SK-N-SH (cell line): ENCODE measurements around the gene CELF5.

Experiments
- CHD2 ChIP-seq: fragments of 150-350 bp; IDR thresholded peaks from 2 replicates; pipeline ENCODE4 v1.6.1; 2018; ENCODE audit warnings: low read length; ENCODE audit not compliant: partially characterized antibody
- EZH2phosphoT487 ChIP-seq: fragments of 200-600 bp; sonication (generic); IDR thresholded peaks from 2 replicates; pipeline ENCODE4 v1.6.1; 2017; ENCODE audit warnings: low read depth, mixed run types, mild to moderate bottlenecking, antibody characterized with exemption, moderate library complexity, borderline replicate concordance
- JUND ChIP-seq: IDR thresholded peaks from 2 replicates; pipeline ENCODE4 v1.4.0; 2012
- MXI1 ChIP-seq: IDR thresholded peaks from 2 replicates; pipeline ENCODE4 v1.6.1; 2012; ENCODE audit warnings: mild to moderate bottlenecking, low read depth, low read length, improper control_type of control experiment
- POLR2AphosphoS5 ChIP-seq: IDR thresholded peaks from 2 replicates; pipeline ENCODE4 v1.6.1; 2012; ENCODE audit warnings: low read depth, low read length
- RAD21 ChIP-seq: IDR thresholded peaks from 2 replicates; pipeline ENCODE4 v1.6.1; 2012; ENCODE audit warnings: mild to moderate bottlenecking, low read length
- RCOR1 ChIP-seq: fragments of 150-350 bp; IDR thresholded peaks from 2 replicates; pipeline ENCODE4 v1.6.1; 2017; ENCODE audit warnings: antibody characterized with exemption, low read length
- RFX5 ChIP-seq: IDR thresholded peaks from 2 replicates; pipeline ENCODE4 v1.6.1; 2012; ENCODE audit warnings: mild to moderate bottlenecking, improper control_type of control experiment, low read length
- SIN3A ChIP-seq: IDR thresholded peaks from 2 replicates; pipeline ENCODE4 v1.6.1; 2012; ENCODE audit warnings: low read depth, mild to moderate bottlenecking, low read length, moderate library complexity, borderline replicate concordance
- SMC3 ChIP-seq: IDR thresholded peaks from 2 replicates; pipeline ENCODE4 v1.6.1; 2012; ENCODE audit warnings: low read depth, low read length, improper control_type of control experiment
- TAF1 ChIP-seq: IDR thresholded peaks from 2 replicates; pipeline ENCODE4 v1.6.1; 2012; ENCODE audit warnings: low read depth, mild to moderate bottlenecking, low read length, moderate library complexity, borderline replicate concordance
- YY1 ChIP-seq: IDR thresholded peaks from 2 replicates; pipeline ENCODE4 v1.4.0; 2012; ENCODE audit warnings: low read depth, mild to moderate bottlenecking
- TF ChIP-seq, protein P1 (sequence below): fragments of 200-600 bp; sonication (generic); IDR thresholded peaks from 2 replicates; pipeline ENCODE4 v1.6.1; 2017; ENCODE audit warnings: antibody characterized with exemption, mild to moderate bottlenecking, moderate library complexity
- TF ChIP-seq, protein P2 (sequence below): IDR thresholded peaks from 2 replicates; pipeline ENCODE4 v1.6.1; 2012; ENCODE audit warnings: mild to moderate bottlenecking, low read depth, low read length, moderate library complexity

DNA sequence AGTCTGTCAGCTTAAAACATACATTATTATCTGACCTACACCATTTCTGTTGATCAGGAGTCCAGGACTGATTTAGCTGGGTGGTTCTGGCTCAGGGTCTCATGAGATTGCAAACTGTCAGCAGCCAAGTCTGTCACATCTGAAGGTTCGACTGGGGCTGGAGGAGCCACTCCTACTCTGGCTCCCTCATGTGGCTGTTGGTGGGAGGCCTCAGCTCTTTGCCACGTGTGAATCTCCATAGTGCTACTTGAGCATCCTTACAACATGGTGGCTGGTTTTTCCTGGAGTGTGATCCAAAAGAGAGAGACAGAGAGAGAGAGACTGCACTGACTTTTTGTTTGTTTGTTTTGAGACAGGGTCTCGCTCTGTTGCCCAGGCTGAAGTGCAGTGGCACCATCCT lies 78.3 kb downstream of the CELF5 start:
- TF ChIP-seq SMC3, result no peak
- TF ChIP-seq, protein P1, sequence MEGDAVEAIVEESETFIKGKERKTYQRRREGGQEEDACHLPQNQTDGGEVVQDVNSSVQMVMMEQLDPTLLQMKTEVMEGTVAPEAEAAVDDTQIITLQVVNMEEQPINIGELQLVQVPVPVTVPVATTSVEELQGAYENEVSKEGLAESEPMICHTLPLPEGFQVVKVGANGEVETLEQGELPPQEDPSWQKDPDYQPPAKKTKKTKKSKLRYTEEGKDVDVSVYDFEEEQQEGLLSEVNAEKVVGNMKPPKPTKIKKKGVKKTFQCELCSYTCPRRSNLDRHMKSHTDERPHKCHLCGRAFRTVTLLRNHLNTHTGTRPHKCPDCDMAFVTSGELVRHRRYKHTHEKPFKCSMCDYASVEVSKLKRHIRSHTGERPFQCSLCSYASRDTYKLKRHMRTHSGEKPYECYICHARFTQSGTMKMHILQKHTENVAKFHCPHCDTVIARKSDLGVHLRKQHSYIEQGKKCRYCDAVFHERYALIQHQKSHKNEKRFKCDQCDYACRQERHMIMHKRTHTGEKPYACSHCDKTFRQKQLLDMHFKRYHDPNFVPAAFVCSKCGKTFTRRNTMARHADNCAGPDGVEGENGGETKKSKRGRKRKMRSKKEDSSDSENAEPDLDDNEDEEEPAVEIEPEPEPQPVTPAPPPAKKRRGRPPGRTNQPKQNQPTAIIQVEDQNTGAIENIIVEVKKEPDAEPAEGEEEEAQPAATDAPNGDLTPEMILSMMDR, result no peak
- TF ChIP-seq RFX5, result no peak
- TF ChIP-seq EZH2phosphoT487, result no peak
- no peak for TF ChIP-seq POLR2AphosphoS5
- TF ChIP-seq RAD21, result no peak
- TF ChIP-seq, protein P2, sequence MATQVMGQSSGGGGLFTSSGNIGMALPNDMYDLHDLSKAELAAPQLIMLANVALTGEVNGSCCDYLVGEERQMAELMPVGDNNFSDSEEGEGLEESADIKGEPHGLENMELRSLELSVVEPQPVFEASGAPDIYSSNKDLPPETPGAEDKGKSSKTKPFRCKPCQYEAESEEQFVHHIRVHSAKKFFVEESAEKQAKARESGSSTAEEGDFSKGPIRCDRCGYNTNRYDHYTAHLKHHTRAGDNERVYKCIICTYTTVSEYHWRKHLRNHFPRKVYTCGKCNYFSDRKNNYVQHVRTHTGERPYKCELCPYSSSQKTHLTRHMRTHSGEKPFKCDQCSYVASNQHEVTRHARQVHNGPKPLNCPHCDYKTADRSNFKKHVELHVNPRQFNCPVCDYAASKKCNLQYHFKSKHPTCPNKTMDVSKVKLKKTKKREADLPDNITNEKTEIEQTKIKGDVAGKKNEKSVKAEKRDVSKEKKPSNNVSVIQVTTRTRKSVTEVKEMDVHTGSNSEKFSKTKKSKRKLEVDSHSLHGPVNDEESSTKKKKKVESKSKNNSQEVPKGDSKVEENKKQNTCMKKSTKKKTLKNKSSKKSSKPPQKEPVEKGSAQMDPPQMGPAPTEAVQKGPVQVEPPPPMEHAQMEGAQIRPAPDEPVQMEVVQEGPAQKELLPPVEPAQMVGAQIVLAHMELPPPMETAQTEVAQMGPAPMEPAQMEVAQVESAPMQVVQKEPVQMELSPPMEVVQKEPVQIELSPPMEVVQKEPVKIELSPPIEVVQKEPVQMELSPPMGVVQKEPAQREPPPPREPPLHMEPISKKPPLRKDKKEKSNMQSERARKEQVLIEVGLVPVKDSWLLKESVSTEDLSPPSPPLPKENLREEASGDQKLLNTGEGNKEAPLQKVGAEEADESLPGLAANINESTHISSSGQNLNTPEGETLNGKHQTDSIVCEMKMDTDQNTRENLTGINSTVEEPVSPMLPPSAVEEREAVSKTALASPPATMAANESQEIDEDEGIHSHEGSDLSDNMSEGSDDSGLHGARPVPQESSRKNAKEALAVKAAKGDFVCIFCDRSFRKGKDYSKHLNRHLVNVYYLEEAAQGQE, result no peak
- TF ChIP-seq SIN3A, result no peak
- no peak for TF ChIP-seq MXI1
- TF ChIP-seq RCOR1, result no peak
- no peak for TF ChIP-seq TAF1
- TF ChIP-seq CHD2, result no peak
- no peak for TF ChIP-seq YY1
- no peak for TF ChIP-seq JUND
